ENCODE data around the gene RBBP9.

- TF ChIP-seq RAD21 (conservative IDR thresholded peaks at IDR 0.05) = no peak
- TF ChIP-seq CTCF (IDR thresholded peaks at IDR 0.05; ENCODE audit: poor library complexity, severe bottlenecking) = no peak
- no peak for TF ChIP-seq EZH2 (IDR thresholded peaks at IDR 0.05; ENCODE audit: borderline replicate concordance, insufficient read depth, low read length, poor library complexity, severe bottlenecking)
- no peak for TF ChIP-seq TAF1 (IDR thresholded peaks at IDR 0.05; ENCODE audit: low read depth)
- no peak for TF ChIP-seq POLR2AphosphoS5 (IDR thresholded peaks at IDR 0.05)
Measured at GRCh38 chr20:18436847-18437246, 60.2 kb downstream of the RBBP9 start.
